GM21529 (cell line): ENCODE results near the gene KRTAP10-3.
"Not testable (repeated sequence)": the region's sequence is repeated elsewhere in the genome, so short reads cannot be mapped to it uniquely, and the experiment has no call there.

Experiments
- ATAC-seq: cut with Tn5 transposase; IDR thresholded peaks from one replicate; pipeline ENCODE4 v1.9.1; 2021; ENCODE audit not compliant: unreplicated experiment

The KRTAP10-3 gene

DNA sequence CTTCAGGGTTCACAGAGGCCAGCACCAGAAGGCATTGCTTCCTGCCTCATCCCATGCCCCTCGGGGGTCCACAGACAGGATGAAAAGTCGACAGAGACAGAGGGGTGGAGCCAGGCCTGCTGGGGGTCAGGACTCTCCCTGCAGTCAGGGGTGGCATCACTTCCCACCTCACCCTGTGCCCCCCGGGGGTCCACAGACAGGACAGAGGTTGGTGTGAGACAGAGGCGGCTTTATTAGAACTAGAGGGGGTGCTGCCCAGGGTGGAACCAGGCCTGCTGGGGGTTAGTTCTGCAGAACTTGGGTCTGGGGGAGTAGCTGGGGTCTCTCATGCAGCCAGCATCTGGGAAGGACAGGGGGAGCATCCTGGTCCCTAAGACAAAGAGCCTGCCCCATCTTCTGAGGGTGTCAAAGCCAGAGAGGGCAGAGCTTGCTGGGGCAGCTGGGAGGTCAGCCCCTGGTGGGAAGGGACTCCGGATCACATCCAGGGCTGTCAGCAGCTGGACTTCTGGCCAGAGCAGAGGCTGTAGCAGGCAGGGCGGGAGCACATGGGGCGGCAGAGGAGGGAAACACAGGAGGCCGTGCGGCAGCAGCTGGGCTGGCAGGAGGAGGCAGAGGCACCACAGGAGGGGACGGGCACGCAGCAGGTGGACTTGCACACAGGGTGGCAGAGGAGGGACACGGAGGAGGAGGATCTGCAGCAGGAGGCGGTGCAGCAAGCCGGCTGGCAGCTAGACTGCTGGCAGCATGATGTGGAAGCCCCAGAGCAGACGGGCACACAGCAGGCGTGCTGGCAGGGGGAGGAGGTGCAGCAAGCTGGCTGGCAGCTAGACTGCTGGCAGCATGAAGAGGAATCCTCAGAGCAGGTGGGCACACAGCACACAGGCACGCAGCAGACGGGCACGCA, 32.6 kb upstream of the KRTAP10-3 start:
- ATAC-seq, result not testable (repeated sequence)

DNA sequence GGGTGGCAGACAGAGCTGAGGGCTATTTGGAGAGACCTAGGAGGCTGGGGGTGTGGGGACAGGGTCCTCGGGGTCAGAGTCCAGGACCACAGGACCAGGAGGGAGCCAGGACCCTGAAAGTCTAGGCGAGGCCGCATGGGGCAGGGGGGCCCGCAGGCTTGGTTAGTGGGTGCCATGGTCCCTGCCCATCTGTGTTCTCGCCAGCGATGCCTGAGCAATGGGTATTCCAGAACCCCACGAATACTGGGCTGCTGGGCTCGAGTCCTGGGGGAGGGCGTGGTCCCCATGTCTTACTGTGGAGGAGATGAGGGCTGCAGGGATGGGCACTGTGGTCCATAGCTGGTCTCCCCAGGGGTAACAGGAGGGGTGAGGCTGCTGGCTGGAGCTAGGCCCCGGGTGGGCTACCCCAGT, 31.7 kb upstream of the KRTAP10-3 start:
- no peak for ATAC-seq

DNA sequence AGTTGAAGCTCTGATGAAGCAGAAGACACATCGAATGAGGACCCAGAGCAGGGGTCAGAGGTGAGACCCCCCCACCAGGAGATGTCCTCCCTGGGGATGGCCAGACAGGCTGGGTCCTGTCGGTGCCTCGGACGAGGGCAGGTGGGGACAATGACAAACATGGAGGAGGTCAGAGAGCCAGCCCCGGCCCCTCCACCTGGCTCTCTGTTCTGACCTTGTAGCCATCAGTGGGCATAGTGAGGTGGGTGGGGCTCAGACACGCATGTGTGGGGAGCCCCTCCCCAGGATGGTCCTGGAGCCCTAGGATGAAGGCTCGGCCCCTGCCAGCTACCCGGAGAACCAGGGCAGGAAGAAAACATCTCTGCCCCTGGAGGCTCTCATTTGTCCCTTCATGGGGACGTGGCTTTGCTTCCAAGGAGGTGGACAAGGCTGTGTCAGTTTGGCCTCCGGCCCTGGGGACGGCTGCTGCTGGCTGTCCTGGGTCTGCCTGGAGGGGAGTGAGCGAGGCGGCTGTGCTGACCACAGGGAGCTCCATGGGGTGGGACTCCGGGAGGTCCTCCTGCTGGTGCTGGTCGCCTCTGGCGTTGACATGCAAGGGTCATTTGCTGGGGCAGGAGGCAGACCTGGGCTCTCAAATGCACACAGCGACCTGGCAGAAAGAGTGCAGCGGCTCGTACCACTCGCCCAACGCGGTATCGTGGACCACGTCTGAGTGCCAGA, 31.2 kb upstream of the KRTAP10-3 start:
- ATAC-seq, result no peak

DNA sequence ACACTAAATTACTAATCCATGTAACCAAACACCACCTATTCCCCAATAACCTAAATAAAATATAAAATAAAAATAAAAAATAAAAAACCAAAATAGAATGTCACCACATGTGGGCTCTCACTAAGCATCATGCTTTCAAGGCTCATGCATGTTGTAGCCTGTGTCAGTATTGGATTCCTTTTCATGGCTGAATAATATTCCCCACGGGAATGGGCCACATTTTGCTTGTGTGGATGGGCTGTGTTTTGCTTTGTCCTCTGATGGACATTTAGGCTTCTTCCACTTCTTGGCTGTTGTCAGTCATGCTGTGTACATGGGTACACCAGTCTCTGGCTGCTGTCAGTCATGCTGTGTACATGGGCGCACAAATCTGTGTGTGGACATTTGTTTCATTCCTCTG, 30.5 kb upstream of the KRTAP10-3 start:
- ATAC-seq, result no peak

DNA sequence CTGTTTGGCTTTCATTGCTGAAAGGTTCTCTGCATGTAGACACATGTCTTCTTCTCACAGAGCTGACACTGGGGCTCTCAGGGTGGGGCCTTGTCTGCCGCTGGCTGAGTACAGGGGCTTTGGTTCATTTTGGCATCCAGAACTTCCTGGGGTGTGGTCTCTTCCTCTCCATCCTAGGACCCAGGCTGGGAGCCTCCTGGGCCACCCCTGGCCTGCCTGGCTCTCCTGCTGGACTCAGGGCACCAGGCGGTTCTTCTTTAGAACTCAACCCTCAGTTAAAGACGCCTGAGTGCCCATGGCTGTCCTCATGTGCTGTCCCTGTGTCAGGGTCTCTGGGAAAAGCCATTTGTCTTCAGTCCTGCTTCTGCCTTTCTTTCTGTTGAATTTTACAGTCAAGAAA, 27.3 kb upstream of the KRTAP10-3 start:
- ATAC-seq, result no peak

DNA sequence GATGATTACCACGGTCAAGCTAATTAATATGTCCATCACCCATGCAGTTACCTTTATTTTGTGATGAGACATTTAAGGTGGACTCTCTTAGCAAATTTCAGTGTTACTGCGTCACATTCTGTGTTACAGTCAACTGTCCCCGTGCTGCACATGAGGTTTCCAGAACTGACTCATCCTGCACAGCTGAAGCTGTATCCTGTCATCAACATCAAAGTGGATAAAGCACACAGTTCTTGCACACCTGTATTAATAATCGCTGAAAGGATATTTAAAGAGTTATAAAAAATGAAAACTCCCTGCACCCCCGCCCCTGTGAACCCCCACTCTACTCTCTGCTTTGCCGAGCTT, 25.2 kb upstream of the KRTAP10-3 start:
- ATAC-seq, result no peak

DNA sequence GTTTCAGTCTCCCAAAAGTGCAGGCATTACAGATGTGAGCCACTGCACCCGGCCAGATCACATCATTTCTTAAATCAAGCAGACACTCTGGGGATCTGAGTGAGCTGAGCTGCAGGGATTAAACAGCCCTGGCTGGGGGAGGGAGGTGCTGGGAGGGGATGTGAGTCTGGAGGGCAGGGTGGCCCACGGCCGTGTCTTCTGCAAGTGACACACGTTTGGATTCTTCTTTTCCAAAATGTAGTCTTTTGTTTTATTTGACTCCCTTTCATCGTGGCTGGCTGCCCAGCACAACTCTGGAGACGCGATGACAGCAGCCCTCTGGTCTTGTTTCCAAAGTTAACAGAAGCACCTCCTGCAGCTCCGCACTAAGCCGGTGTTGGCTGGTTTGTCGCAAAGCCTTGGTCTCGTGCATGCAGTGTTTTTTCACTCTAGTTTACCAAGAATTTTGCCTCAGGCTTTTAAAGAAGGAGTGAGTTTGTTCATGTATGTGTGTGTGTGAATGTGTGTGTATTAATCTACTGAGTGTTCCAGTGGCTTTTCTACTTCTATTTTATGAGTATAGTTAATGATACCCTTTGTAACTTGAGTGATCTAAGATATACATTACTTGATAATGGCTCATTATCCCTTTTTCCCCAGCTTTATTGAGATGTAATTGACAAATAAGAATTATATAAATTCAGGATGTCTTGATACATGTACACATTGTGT, 24.6 kb upstream of the KRTAP10-3 start:
- no peak for ATAC-seq

DNA sequence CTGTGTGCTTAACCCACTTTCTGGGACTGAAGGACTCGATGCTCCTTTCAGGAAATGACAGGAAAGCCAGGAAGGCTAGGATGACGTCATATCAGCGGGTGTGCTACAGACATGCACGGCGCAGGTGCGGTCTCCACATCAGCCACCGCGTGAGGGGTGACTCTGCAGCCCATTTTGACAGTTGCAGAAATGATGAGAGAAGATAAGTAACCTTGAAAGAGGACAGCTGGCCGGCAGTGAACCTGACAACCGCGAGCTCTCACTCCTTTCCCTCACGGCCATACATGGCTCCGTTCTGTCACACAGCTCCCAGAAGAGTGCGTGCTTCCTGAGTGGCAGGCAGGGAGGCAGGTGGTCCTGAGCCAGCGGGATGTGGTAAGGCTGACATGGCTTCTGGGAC, 23.5 kb upstream of the KRTAP10-3 start:
- no peak for ATAC-seq

DNA sequence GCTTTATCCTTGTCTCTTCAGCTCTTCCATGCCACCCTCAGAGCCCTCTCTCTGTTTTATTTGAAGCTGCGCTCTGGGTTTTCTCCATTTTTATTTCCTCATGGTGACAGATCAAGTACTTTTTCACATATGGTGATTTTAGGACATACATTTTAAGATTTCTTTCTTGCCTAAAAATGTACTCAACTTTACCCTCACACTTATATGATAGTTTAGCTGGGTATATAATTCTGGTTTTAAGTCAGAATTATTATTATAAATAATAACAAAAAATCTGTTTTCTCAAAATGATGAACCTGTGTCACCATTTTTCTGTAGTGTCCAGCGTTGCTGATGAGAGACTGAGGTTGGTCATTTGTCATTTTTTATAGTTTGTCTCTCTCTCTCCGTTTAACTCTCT, 22.6 kb upstream of the KRTAP10-3 start:
- no peak for ATAC-seq

DNA sequence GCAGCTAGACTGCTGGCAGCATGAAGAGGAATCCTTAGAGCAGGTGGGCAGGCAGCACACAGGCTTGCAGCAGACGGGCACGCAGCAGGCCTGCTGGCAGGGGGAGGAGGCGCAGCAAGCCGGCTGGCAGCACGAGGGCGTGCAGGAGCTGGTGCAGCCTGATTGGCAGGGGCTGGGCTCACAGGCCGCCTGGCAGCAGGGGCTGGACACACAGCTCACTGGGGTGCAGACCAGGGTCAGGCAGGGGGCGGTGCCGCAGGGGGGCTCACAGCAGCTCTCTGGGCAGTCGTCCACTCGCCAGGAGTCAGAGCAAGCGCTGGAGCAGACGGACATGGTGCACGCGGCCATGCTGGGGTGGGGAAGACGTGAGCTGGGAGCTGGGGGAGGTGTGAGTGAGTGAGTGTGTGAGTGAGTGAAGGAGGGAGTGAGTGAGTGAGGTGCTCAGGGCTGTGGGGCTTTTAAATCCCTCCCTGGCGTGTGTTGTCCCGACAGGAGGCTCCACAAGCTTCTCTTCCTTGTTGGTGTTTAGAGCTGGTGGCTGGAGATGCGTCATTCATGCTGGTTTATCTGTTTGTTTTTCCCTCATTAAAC, 21.7 kb upstream of the KRTAP10-3 start, which contains the start of gene KRTAP10-5:
TSS of gene KRTAP10-5 (minus strand) at position 374 of the 591 bp plus-strand sequence. CDS start at position 348, 26 bp downstream.
- ATAC-seq, result not testable (repeated sequence)

DNA sequence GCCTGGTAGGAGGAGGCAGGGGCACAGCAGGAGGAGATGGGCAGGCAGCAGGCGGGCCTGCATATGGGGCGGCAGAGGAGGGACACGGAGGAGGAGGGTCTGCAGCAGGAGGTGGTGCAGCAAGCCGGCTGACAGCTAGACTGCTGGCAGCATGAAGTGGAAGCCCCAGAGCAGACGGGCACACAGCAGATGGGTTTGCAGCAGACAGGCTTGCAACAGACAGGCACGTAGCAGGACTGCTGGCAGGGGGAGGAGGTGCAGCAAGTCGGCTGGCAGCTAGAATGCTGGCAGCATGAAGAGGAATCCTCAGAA, 21.2 kb upstream of the KRTAP10-3 start:
- ATAC-seq, result no peak

DNA sequence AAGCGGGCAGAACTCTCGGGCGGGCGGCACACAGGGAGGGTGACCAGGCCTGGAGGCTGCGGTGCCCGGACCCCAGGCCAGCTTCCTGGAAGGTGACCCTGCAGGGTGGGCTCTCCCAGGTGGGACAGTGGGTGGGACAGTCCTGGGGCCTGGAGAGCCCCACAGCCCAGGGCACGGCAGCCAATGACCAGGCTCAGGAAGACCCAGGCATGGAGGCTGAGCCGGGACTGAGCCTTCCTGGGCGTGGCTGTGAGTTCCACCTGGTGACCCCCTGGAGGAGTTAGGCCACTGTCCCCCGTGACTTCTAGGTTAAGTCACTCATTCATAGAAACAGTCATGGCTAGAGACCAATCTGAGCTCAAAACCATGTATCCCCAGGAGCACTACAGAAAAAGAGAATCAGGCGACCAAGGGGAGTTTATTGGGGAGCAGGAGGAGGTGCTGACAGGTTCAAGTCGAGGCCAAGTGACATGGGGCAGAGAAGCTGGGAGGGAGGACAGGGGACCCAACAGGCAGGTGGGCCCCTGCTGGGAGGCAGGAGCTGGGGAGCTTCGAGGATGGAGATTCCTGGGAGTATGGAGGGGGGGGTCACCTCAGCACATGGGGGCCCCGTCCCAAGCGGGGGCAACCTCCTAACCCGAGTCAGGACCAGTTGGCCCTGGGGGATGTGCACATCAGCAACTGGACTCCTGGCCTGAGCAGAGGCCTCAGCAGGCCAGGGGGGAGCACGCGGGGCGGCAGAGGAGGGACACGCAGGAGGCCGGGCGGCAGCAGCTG, 20.6 kb upstream of the KRTAP10-3 start:
- no peak for ATAC-seq

DNA sequence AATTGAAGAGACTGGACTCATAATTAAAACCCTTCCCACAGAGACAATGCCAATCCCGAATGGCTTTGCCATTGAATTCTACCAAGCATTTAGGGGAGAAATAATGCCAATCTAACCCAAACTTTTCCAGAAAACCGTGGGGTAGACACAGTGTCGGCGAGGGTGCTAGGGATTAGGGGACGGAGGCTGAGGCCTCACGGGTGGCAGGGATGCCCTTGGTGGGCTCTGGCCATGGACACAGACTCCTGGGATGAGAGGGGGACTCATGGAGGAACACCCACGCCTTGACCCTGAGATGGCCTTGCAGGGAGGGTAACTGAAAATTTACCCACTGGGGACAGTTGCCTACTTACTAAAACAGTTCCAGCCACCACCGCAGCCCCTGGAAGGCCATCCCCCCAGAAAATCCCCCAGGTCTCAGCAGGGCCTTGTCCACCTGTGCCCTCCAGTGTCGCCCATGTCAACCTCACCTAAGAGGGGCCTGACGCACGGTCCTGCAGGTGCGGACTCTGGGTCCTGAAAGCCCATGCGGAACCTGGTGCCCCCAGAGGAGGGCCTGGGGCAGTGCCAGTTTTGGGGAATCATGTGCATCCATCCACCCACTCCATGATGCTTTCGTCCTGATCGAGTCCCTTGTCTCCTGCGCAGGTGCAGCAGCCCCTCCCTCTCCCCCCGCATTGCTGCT, 19.9 kb upstream of the KRTAP10-3 start:
- no peak for ATAC-seq

DNA sequence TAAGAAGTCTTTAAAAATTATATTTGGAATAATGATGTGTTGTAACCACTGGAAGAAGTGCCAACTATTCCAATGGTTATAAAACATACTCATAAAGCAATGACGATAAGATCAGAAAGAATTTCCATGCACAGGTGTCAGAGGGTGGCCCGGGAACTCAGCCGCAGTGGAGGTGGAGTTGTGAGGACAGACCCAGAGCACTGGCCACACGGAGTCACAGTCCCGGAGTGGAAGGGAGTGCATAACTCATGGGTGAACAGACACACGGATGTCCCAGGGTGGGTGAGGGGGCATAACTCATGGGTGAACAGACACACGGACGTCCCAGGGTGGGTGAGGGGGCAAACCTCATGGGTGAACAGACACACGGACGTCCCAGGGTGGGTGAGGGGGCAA, 17.4 kb upstream of the KRTAP10-3 start:
- no peak for ATAC-seq

DNA sequence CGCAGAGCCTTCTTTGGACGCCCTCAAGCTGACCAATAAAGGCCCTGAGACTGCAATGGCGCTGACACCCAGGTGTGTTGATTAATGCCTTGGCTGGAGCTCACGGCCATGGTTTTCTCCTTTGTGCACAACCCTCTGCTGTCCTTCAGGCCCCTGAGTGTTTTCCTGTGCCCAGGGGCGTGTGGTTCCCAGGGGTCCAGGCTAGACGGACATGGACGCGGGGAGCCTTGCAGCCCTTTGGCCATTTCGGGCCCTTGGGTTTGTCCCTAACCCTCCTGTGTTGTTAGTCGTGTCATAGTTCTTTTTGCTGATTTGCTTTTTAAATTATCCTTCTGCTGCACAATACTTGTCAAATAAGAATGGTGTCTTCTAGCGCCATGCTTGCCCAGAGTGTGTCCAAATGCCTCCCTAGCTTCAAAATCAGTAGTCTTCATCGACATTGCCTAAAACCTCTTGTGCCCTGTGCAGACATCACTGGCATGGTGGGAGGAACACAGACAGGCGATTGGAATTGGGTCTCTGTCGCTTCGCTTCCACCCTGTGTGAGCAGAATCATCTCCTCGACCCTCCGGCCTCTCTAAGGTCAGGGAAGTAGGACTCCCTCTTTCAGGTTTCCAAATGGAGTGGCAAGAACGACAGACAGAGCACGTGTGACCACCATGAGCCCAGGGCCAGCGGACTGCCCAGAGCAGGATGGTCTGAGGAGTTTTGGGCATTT, 16.9 kb upstream of the KRTAP10-3 start:
- no peak for ATAC-seq

DNA sequence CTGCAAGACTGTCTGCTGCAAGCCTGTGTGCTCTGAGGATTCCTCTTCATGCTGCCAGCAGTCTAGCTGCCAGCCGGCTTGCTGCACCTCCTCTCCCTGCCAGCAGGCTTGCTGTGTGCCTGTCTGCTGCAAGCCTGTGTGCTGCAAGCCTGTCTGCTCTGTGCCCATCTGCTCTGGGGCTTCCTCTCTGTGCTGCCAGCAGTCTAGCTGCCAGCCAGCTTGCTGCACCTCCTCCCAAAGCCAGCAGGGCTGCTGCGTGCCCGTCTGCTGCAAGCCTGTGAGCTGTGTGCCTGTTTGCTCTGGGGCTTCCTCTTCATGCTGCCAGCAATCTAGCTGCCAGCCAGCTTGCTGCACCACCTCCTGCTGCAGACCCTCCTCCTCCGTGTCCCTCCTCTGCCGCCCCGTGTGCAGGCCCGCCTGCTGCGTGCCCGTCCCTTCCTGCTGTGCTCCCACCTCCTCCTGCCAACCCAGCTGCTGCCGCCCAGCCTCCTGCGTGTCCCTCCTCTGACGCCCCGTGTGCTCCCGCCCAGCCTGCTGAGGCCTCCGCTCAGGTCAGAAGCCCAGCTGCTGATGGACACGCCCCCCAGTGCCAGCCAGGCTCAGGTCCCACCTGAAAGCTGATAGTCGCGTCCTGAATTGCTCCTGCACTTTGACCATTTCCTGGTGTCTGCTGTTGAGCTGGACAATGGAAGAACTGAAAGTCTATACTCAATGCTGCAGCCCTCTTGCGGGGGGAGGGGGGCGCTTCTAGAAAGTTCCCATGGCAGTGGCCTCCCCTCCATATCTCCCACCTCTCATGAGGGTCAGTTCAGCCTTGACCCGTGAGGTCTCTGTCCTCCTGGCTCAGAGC, 16.1 kb upstream of the KRTAP10-3 start:
- ATAC-seq, result no peak

DNA sequence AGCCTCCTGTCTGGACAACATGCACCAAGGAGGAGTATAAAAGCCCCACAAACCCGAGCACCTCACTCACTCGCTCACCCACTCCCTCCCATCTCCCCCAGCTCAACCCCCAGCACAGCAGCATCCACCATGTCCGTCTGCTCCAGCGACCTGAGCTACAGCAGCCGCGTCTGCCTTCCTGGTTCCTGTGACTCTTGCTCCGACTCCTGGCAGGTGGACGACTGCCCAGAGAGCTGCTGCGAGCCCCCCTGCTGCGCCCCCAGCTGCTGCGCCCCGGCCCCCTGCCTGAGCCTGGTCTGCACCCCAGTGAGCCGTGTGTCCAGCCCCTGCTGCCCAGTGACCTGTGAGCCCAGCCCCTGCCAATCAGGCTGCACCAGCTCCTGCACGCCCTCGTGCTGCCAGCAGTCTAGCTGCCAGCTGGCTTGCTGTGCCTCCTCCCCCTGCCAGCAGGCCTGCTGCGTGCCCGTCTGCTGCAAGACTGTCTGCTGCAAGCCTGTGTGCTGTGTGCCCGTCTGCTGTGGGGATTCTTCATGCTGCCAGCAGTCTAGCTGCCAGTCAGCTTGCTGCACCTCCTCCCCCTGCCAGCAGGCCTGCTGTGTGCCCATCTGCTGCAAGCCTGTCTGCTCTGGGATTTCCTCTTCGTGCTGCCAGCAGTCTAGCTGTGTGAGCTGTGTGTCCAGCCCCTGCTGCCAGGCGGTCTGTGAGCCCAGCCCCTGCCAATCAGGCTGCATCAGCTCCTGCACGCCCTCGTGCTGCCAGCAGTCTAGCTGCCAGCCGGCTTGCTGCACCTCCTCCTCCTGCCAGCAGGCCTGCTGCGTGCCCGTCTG, 15.2 kb upstream of the KRTAP10-3 start, which contains the start of gene KRTAP10-4:
TSS of gene KRTAP10-4 (plus strand) at position 100 of the 827 bp plus-strand sequence. CDS start at position 130, 30 bp downstream.
- ATAC-seq, result not testable (repeated sequence)
